Ascending aorta (tissue), 2 donors: ENCODE results near the gene CDHR5. TPM values are rescaled to one million over a fixed set of nuclear protein-coding genes. Genes with fewer than 3 reads are reported as not detected.

Experiments
- DNase-seq, 2 donors: peaks; one replicate each; pipeline ENCODE4 v3.0.0-alpha.2; 2019; ENCODE audit warnings: low spot score in 2 of 2
- H3K27ac ChIP-seq, 2 donors: fragments of 200-600 bp; sonication (generic); one replicate each; pipeline ENCODE4 v1.5.1; 2016 to 2017; ENCODE audit warnings: mild to moderate bottlenecking in 1 of 2
- H3K27me3 ChIP-seq: fragments of 200-600 bp; sonication (generic); one replicate; pipeline ENCODE4 v1.5.1; 2017
- H3K36me3 ChIP-seq, 2 donors: fragments of 200-600 bp; sonication (generic); one replicate each; pipeline ENCODE4 v1.5.1; 2016
- H3K4me1 ChIP-seq, 2 donors: fragments of 200-600 bp; sonication (generic); one replicate each; pipeline ENCODE4 v1.5.1; 2016 to 2017; ENCODE audit warnings: mild to moderate bottlenecking in 1 of 2
- H3K4me3 ChIP-seq, 2 donors: fragments of 200-600 bp; sonication (generic); one replicate each; pipeline ENCODE4 v1.5.1; 2016 to 2017; ENCODE audit warnings: mild to moderate bottlenecking in 1 of 2
- H3K9me3 ChIP-seq, 2 donors: fragments of 200-600 bp; sonication (generic); one replicate each; pipeline ENCODE4 v1.5.1; 2016
- CTCF ChIP-seq, 3 experiments: fragments of 200-600 bp in 2 of 3; fragments of 450-650 bp in 1 of 3; sonication (generic) in 2 of 3; IDR thresholded peaks; one replicate each; pipeline ENCODE4 v1.5.1; 2016 to 2019; ENCODE audit warnings: antibody characterized with exemption in 3 of 3, mild to moderate bottlenecking in 1 of 3, moderate library complexity in 1 of 3
- intact Hi-C: fragments of 100-400 bp; cut with DNase I; formaldehyde crosslinking; loops from one replicate; pipeline ENCODE4 v1.15.1; 2023
- total RNA-seq: library from RNA; depleted of rRNA; stranded (reverse); fragments of >200 nt; gene quantifications from one replicate; pipeline ENCODE4 v1.1.0, GENCODE V29; 2016

Gene CDHR5
- total RNA-seq, 1 donor from 2014 or later = 5.0 TPM

GRCh38 chr11:578276-579035 lies 46.3 kb downstream of the CDHR5 start:
- Histone ChIP-seq H3K36me3 (peaks cover 14 to 22% of the 10 kb centered on the region in 2 donors), H3K4me1 (peaks cover 11 to 38% of the 10 kb centered on the region in 2 donors), H3K27ac (no peak overlapping the region), H3K4me3 (peak overlapping the region; percentile 77 to 81), H3K9me3 (no peaks in the 10 kb centered on the region), H3K27me3 (no peaks in the 10 kb centered on the region)
- no peak for DNase-seq
- no peak for TF ChIP-seq CTCF (IDR thresholded peaks at IDR 0.05)
- intact Hi-C loops = loop anchor here (5.0 kb wide), 1 partner anchor 341 kb away; the partner anchor contains the start of genes PSMD13 and SIRT3

- no peak for TF ChIP-seq CTCF (IDR thresholded peaks at IDR 0.05)
These were observed 47.2 kb downstream of the CDHR5 start for GRCh38 chr11:577611-577894.

GRCh38 chr11:576811-577610 lies 47.7 kb downstream of the CDHR5 start:
- Histone ChIP-seq H3K9me3 (no peaks in the 10 kb centered on the region), H3K4me1 (peaks cover 11 to 38% of the 10 kb centered on the region in 2 donors), H3K27me3 (no peaks in the 10 kb centered on the region), H3K27ac (peak overlapping the region; percentile 51 to 90), H3K4me3 (peak overlapping the region; percentile 77 to 81), H3K36me3 (peaks cover 3 to 7% of the 10 kb centered on the region in 2 donors)
- no peak for DNase-seq
- TF ChIP-seq CTCF (IDR thresholded peaks at IDR 0.05) = no peak
- intact Hi-C loops = loop anchor here (1.0 to 5.0 kb wide), 5 partner anchors 38 to 340 kb away; partner anchors contain the start of genes DEAF1, HRAS, IRF7 and PSMD13

More at GRCh38 chr11:577611-577894, 47.2 kb downstream of the CDHR5 start:
- peak overlapping the region; percentile 77 to 81 for H3K4me3 ChIP-seq
- no peak overlapping the region for H3K27ac ChIP-seq
- no peak for DNase-seq
- peaks cover 5 to 13% of the 10 kb centered on the region in 2 donors for H3K36me3 ChIP-seq
- intact Hi-C loops = loop anchor here (2.0 to 5.0 kb wide), 3 partner anchors 37 to 340 kb away; partner anchors contain the start of genes IRF7, PSMD13, RNH1 and SIRT3
- H3K9me3 ChIP-seq = no peaks in the 10 kb centered on the region
- H3K27me3 ChIP-seq = no peaks in the 10 kb centered on the region
- peaks cover 11 to 38% of the 10 kb centered on the region in 2 donors for H3K4me1 ChIP-seq

GRCh38 chr11:575996-576768 lies 48.6 kb downstream of the CDHR5 start, which contains the start of gene PHRF1:
Gene PHRF1 (plus strand): TSS chr11:576470. CDS start chr11:581513, 5,043 bp downstream.
- Histone ChIP-seq H3K27ac (peak within 1 kb of the TSS; percentile 90 to 91), H3K27me3 (no peaks in the 10 kb centered on the region), H3K4me1 (peaks cover 11 to 38% of the 10 kb centered on the region in 2 donors), H3K36me3 (no peaks in the 10 kb centered on the region), H3K4me3 (peak within 1 kb of the TSS; percentile 81 to 91), H3K9me3 (no peaks in the 10 kb centered on the region)
- intact Hi-C loops = loop anchor here (1.0 to 5.0 kb wide), 6 partner anchors 15 to 339 kb away; partner anchors contain the start of genes DEAF1, HRAS, IRF7 and PSMD13
- DNase-seq = peak; percentile 72 to 96
- TF ChIP-seq CTCF (IDR thresholded peaks at IDR 0.05) = no peak
